ENCODE measurements around the gene CFLAR. TPM values are rescaled to one million over a fixed set of nuclear protein-coding genes. Genes with fewer than 3 reads are reported as not detected.
A peak's percentile ranks its signal among the peaks of the same experiment; 100 is the strongest.

Gene CFLAR
- total and polyA plus RNA-seq, 2 of the 13 experiments (the other 11 are each of a cell fraction or from before 2014, with no cell fraction given) = 43.8 to 92.1 TPM

DNA sequence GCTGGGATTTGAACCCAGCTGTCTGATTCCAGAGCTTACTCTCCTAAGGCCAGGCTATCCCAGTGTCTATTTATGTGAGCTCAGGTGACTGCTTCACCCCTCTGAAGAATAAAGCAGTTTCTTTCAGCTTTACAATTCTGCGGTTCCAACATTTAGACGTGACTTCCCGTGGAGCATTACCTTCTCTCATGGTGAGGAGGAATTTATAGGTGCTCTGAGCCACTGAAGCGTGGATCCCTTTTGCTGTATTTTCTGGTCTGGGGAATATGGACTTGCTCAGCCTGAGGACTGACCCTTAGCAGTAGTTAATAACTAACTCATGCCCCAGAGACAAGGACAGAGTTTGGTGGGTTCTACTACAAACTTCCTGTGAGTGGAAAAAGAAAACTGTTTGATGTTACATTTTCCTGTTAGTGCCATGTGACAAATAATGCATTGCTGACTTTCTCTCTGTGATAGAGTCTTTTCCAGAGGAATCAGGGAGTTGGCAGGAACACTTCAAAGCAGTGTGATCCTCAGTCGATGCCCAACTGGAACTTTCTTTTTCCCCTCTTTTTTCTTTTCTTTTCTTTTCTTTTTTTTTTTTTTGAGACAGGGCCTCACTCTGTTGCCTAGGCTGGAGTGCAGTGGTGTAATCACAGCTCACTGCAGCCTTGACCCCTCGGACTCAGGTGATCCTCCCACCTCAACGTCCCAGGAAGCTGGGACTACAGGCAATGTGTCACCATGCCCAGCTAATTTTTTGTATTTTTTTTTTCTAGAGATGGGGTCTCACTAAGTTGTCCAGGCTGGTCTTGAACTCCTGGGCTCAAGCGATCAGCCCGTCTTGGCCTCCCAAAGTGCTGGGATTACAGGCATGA lies 88.9 kb downstream of the CFLAR start (continued):
- TF ChIP-seq, protein P1, sequence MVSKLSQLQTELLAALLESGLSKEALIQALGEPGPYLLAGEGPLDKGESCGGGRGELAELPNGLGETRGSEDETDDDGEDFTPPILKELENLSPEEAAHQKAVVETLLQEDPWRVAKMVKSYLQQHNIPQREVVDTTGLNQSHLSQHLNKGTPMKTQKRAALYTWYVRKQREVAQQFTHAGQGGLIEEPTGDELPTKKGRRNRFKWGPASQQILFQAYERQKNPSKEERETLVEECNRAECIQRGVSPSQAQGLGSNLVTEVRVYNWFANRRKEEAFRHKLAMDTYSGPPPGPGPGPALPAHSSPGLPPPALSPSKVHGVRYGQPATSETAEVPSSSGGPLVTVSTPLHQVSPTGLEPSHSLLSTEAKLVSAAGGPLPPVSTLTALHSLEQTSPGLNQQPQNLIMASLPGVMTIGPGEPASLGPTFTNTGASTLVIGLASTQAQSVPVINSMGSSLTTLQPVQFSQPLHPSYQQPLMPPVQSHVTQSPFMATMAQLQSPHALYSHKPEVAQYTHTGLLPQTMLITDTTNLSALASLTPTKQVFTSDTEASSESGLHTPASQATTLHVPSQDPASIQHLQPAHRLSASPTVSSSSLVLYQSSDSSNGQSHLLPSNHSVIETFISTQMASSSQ (IDR thresholded peaks at IDR 0.05; ENCODE audit: low read depth) = peak; percentile 93
- TF ChIP-seq, protein P1 (CRISPR knock-in tag; IDR thresholded peaks at IDR 0.05; ENCODE audit: borderline replicate concordance) = peak; percentile 95
- TF ChIP-seq ZNF33A (CRISPR knock-in tag; IDR thresholded peaks at IDR 0.05; ENCODE audit: borderline replicate concordance) (0 out of 2 replicates have a peak, but pooled peaks have one; percentile 57), U2AF2 (IDR thresholded peaks at IDR 0.05; ENCODE audit: low read depth, low read length) (no peak), EED (CRISPR knock-in tag; IDR thresholded peaks at IDR 0.05) (no peak), ZFAT (CRISPR knock-in tag; conservative IDR thresholded peaks at IDR 0.05) (no peak), SOX6 (IDR thresholded peaks at IDR 0.05) (no peak), SOX6 (CRISPR knock-in tag; IDR thresholded peaks at IDR 0.05) (peak; percentile 80; the same call in 1 of the 2 replicates), RFXAP (CRISPR knock-in tag; IDR thresholded peaks at IDR 0.05; ENCODE audit: borderline replicate concordance) (peak; percentile 42; the same call in 1 of the 2 replicates), CCAR2 (optimal IDR thresholded peaks at IDR 0.05; ENCODE audit: low read depth, low read length) (no peak), ZNF790 (CRISPR knock-in tag; IDR thresholded peaks at IDR 0.05; ENCODE audit: borderline replicate concordance) (no peak), ZNF598 (CRISPR knock-in tag; IDR thresholded peaks at IDR 0.05; ENCODE audit: borderline replicate concordance) (no peak), FOXA3 (CRISPR knock-in tag; IDR thresholded peaks at IDR 0.05) (peak; percentile 73), ZNF367 (CRISPR knock-in tag; IDR thresholded peaks at IDR 0.05; ENCODE audit: borderline replicate concordance) (no peak), HMG20B (CRISPR knock-in tag; conservative IDR thresholded peaks at IDR 0.05) (no peak), TOPORS (CRISPR knock-in tag; IDR thresholded peaks at IDR 0.05) (no peak; the same call in 1 of the 2 replicates), CBFB (CRISPR knock-in tag; IDR thresholded peaks at IDR 0.05) (no peak), SSRP1 (CRISPR knock-in tag; IDR thresholded peaks at IDR 0.05) (no peak)
- TF ChIP-seq, protein P2, sequence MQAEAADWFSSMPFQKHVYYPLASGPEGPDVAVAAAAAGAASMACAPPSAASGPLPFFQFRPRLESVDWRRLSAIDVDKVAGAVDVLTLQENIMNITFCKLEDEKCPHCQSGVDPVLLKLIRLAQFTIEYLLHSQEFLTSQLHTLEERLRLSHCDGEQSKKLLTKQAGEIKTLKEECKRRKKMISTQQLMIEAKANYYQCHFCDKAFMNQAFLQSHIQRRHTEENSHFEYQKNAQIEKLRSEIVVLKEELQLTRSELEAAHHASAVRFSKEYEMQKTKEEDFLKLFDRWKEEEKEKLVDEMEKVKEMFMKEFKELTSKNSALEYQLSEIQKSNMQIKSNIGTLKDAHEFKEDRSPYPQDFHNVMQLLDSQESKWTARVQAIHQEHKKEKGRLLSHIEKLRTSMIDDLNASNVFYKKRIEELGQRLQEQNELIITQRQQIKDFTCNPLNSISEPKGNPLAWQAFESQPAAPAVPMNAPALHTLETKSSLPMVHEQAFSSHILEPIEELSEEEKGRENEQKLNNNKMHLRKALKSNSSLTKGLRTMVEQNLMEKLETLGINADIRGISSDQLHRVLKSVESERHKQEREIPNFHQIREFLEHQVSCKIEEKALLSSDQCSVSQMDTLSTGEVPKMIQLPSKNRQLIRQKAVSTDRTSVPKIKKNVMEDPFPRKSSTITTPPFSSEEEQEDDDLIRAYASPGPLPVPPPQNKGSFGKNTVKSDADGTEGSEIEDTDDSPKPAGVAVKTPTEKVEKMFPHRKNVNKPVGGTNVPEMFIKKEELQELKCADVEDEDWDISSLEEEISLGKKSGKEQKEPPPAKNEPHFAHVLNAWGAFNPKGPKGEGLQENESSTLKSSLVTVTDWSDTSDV (CRISPR knock-in tag; IDR thresholded peaks at IDR 0.05) = no peak
- TF ChIP-seq, protein P3, sequence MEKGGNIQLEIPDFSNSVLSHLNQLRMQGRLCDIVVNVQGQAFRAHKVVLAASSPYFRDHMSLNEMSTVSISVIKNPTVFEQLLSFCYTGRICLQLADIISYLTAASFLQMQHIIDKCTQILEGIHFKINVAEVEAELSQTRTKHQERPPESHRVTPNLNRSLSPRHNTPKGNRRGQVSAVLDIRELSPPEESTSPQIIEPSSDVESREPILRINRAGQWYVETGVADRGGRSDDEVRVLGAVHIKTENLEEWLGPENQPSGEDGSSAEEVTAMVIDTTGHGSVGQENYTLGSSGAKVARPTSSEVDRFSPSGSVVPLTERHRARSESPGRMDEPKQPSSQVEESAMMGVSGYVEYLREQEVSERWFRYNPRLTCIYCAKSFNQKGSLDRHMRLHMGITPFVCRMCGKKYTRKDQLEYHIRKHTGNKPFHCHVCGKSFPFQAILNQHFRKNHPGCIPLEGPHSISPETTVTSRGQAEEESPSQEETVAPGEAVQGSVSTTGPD (CRISPR knock-in tag; IDR thresholded peaks at IDR 0.05) = no peak
- TF ChIP-seq, protein P4, sequence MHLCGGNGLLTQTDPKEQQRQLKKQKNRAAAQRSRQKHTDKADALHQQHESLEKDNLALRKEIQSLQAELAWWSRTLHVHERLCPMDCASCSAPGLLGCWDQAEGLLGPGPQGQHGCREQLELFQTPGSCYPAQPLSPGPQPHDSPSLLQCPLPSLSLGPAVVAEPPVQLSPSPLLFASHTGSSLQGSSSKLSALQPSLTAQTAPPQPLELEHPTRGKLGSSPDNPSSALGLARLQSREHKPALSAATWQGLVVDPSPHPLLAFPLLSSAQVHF (CRISPR knock-in tag; IDR thresholded peaks at IDR 0.05) = no peak
